NCI-H1694 treated with DMSO at 0.1 percent for 48 hours (cell line): ENCODE measurements around the gene C1QTNF1.

Experiments used
- DNase-seq: peaks from one replicate; lab custom pipeline; 2025; lab: John Stamatoyannopoulos, UW

Gene C1QTNF1

DNA sequence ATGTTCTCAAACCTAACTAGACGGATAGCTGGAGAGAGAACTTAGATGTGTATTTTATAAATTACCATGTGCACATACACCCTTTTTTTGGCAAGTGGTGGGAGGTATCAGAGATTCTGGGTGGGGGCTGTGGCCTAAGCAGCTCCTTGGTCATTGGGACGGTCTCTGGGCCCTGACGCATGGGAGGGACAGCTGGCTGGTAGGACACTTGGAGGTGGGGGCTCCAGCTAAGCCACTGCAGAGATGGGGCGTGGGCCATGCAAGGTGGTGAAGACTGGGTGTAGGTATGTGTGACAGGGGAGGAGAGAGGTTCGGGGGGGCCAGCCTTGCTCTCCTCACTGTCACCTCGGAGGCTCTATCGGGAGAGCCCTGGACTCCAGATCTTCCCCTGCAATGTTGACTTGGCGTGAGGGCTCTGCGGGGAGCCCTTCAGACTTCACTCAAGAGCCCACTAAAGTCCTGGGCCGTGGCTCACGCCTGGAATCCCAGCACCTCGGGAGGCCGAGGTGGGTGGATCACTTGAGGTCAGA is 17.1 kb downstream of the C1QTNF1 start:
- DNase-seq: no peak

DNA sequence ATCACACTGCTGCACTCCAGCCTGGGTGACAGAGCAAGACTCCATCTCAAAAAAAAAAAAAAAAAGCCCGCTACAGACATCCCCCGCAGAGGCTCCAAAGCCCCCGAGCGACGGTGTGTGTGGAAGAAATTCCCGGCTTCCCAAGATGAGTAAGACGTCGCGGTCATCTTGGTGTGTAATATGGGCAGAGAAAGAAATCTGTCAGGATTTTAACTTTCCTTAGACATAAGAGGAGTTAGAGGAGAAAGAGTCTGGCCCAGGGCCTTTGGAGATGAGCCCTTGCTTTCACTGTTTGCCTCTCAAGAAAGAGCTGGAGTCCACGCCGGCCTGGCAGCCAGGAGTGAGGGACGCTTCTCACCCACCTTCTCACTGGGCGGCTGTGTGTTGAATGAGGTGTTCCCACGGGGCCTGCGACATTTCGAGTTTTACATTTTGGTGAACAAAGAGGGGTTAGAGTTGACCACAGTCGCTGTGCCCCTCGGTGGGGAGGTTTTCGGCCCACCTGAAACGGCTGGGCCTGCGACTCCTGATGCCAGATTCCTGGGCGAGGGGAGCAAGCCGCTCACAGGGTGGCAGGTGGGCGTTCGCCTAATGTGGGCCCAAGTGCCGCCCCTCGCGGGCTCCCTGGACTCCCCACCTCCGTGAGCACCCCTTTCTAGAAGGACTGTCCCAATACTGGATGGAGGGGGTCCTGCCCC is 17.9 kb downstream of the C1QTNF1 start:
- no peak for DNase-seq

GRCh38 chr17:79042421-79043190 is 18.6 kb downstream of the C1QTNF1 start:
- peak; percentile 75 for DNase-seq

- DNase-seq: no peak
Measured at GRCh38 chr17:79043191-79043930, 19.4 kb downstream of the C1QTNF1 start.

DNA sequence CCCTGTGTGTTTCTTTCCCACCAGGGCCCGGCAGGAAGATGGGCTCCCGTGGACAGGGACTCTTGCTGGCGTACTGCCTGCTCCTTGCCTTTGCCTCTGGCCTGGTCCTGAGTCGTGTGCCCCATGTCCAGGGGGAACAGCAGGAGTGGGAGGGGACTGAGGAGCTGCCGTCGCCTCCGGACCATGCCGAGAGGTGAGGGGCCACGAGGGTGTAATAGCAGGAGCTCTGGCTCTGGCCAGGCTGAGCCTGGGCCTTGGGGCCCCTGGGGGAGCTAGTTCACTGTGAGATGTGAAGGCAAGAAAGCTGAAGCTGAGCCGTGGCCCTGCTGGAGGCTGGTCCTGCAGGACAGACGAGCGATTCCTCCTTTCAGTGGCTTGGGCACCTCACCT is 20.0 kb downstream of the C1QTNF1 start:
- no peak for DNase-seq

DNA sequence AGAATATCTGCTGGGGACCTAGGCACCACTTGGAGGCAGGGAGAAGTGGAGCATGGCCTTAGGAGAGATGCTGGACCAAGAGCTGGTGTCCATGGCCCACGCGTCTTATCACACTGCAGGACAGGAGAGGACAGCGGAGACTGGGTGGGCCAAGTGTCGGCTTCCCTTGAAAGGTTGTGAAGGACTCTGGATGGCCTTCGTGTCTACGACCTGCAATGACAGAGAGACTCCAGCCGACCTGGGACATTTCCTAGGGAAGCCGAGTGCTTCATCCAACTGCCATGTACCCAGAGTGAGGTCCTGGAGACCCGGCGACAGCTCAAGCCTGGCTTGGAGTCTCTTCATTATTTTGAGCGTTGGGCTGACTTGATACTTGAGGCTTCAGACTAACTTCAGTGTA is 20.5 kb downstream of the C1QTNF1 start:
- DNase-seq: no peak

DNA sequence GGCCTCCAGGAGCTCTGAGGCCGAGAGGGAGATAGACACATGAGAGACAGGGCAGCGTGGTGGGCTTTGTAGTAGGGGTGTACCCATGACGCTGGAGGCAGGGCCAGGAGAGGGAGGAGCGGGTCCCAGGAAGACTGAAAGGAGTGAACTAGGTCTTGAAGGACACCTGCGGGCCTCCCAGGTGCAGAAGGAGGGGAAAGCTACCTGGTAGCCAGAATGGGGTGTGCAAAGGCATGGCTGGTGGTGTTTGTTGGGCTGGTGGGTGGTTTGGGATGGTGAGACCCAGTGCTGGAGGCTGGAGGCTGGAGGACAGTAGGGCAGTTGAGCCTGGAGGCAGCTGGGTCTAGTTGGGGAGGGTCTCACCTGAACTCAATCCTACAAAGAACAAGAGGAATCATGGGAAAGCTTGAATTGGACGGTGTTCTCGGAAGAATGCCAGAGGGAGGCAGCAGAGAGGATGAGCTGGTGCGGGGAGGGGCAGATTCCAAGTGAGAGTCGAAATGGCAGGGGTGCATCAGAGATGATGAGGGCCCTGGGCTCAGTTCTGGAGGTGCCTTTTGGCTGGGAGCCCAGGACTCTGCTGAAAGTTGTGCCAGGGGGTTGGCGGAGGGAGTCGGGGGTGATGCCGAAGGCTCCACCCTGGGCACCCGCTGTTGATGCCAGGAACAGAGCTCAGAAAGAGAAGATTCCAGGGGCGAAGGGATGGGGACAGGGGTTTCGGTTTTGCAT is 21.2 kb downstream of the C1QTNF1 start:
- DNase-seq: peak; percentile 4

DNA sequence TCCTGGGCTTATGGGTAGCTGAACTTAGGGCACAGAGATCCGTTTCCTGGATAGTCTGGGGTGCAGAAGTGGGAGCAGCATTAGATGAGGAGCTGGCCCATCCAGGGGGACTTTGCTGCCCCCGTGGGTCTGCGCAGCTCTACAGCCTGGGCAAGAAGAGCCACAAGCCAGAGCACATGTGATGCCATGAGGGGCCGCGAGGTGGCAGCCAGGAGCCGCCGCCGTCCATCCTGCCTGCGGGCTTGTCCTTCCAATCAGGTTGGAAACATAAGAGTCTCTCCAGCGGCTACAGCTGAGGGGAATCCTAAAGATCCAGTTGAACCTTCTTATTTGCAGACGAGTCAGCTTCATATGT is 21.9 kb downstream of the C1QTNF1 start:
- DNase-seq: peak; percentile 80

GRCh38 chr17:79046197-79046915 is 22.4 kb downstream of the C1QTNF1 start:
- DNase-seq: peak; percentile 66

- DNase-seq: peak; percentile 66
Measured at GRCh38 chr17:79046916-79047280, 22.9 kb downstream of the C1QTNF1 start.

- DNase-seq: no peak
Measured at GRCh38 chr17:79047291-79047920, 23.4 kb downstream of the C1QTNF1 start.

- DNase-seq: no peak
Measured at GRCh38 chr17:79047923-79048825, 24.2 kb downstream of the C1QTNF1 start.

DNA sequence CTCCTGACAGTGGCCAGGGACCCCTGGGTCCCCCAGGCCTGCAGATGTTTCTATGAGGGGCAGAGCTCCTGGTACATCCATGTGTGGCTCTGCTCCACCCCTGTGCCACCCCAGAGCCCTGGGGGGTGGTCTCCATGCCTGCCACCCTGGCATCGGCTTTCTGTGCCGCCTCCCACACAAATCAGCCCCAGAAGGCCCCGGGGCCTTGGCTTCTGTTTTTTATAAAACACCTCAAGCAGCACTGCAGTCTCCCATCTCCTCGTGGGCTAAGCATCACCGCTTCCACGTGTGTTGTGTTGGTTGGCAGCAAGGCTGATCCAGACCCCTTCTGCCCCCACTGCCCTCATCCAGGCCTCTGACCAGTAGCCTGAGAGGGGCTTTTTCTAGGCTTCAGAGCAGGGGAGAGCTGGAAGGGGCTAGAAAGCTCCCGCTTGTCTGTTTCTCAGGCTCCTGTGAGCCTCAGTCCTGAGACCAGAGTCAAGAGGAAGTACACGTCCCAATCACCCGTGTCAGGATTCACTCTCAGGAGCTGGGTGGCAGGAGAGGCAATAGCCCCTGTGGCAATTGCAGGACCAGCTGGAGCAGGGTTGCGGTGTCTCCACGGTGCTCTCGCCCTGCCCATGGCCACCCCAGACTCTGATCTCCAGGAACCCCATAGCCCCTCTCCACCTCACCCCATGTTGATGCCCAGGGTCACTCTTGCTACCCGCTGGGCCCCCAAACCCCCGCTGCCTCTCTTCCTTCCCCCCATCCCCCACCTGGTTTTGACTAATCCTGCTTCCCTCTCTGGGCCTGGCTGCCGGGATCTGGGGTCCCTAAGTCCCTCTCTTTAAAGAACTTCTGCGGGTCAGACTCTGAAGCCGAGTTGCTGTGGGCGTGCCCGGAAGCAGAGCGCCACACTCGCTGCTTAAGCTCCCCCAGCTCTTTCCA is 25.1 kb downstream of the C1QTNF1 start:
- no peak for DNase-seq

DNA sequence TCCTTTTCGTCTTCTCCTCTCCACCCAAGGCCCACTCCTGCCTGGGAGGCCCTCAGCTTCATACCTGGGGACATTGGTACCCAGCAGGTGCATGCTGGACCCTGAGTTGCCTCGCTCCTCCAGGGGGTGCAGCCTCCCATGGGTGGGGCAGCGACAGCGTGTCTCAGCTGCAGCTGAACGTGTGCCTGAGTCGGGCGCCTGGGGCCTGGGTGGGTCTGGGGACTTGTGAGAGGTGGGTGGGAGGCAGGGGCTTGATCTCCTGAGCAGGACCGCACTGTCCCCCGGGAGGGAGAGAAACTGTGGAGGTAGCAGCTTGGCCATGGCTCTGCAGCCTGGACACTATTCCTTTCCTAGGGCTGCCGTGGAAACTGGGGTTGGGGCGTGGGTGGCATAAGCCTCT is 25.9 kb downstream of the C1QTNF1 start:
- DNase-seq: no peak

GRCh38 chr17:79050551-79050950 is 26.6 kb downstream of the C1QTNF1 start:
- DNase-seq: peak; percentile 84

GRCh38 chr17:79051306-79051705 is 27.3 kb downstream of the C1QTNF1 start:
- DNase-seq: no peak

GRCh38 chr17:79052131-79052530 is 28.2 kb downstream of the C1QTNF1 start:
- DNase-seq: no peak

GRCh38 chr17:79053251-79053925 is 29.4 kb downstream of the C1QTNF1 start:
- no peak for DNase-seq
